Stomach (tissue), 9 donors: Measurements from ENCODE around the gene SNTG2. TPM values are rescaled to one million over a fixed set of nuclear protein-coding genes. Genes with fewer than 3 reads are reported as not detected.

ENCODE experiments used
- DNase-seq, 2 donors: peaks; one replicate each; pipeline versions ENCODE4 v3.0.0 to v3.0.0-alpha.2; 2013 to 2019
- H3K27ac ChIP-seq, 5 donors: fragments of 200-600 bp in 4 of 5; sonication (generic) in 4 of 5; one replicate each; pipeline ENCODE4 v1.5.1; 2013 to 2019; ENCODE audit warnings: mild to moderate bottlenecking in 1 of 5, moderate library complexity in 1 of 5
- H3K27me3 ChIP-seq, 3 donors: fragments of 200-600 bp; sonication (generic); one replicate each; pipeline ENCODE4 v1.5.1; 2017 to 2019; ENCODE audit warnings: mixed run types in 1 of 3
- H3K36me3 ChIP-seq, 4 donors: fragments of 200-600 bp; sonication (generic); 1 replicate in 3 of 4; 2 replicates in 1 of 4; pipeline ENCODE4 v1.5.1; 2016 to 2019
- H3K4me1 ChIP-seq, 4 donors: fragments of 200-600 bp; sonication (generic); one replicate each; pipeline ENCODE4 v1.5.1; 2016 to 2019
- H3K4me3 ChIP-seq, 4 donors: fragments of 200-600 bp; sonication (generic) in 3 of 4; one replicate each; pipeline ENCODE4 v1.5.1; 2016 to 2019; ENCODE audit warnings: mild to moderate bottlenecking in 1 of 4
- H3K9me3 ChIP-seq, 4 donors: fragments of 200-600 bp; sonication (generic); one replicate each; pipeline ENCODE4 v1.5.1; 2016 to 2019
- CTCF ChIP-seq, 7 experiments: fragments of 450-650 bp in 4 of 7; fragments of 200-600 bp in 3 of 7; sonication (generic) in 3 of 7; IDR thresholded peaks; one replicate each; pipeline ENCODE4 v1.5.1; 2016 to 2019; ENCODE audit warnings: antibody characterized with exemption in 7 of 7, control low read depth in 2 of 7, mild to moderate bottlenecking in 1 of 7
- EP300 ChIP-seq: sonication (generic); formaldehyde crosslinking; IDR thresholded peaks from one replicate; pipeline ENCODE4 v1.6.1; 2017; ENCODE audit warnings: antibody characterized with exemption
- POLR2A ChIP-seq, 4 donors: fragments of 450-650 bp; IDR thresholded peaks; one replicate each; pipeline ENCODE4 v1.6.1; 2016; ENCODE audit warnings: antibody characterized with exemption in 4 of 4, control low read depth in 2 of 4, mild to moderate bottlenecking in 1 of 4, moderate library complexity in 1 of 4
- POLR2AphosphoS5 ChIP-seq, 3 donors: sonication (generic); formaldehyde crosslinking; IDR thresholded peaks; one replicate each; pipeline ENCODE4 v1.6.1; 2016; ENCODE audit warnings: antibody characterized with exemption in 3 of 3
- WGBS, 5 donors: extraction: QIAGEN DNeasy Blood & Tissue Kit in 3 of 5; methylation state at CpG; one replicate each; pipeline versions ENCODE4 v1.1.5 to v1.1.7; 2013 to 2018; 5-methylcytosine and 5-hydroxymethylcytosine counted together
- intact Hi-C: fragments of 100-400 bp; cut with DNase I; formaldehyde crosslinking; loops from one replicate; pipeline ENCODE4 v1.15.1; 2023; ENCODE audit warnings: low total_unique reads
- polyA plus RNA-seq, 3 donors: library from polyadenylated mRNA; stranded (reverse); fragments of 200-250 nt; gene quantifications; one replicate each; pipeline ENCODE4 v1.2.3, GENCODE V29; 2013
- total RNA-seq, 5 donors: library from RNA; depleted of rRNA; stranded (reverse); fragments of >200 nt; gene quantifications; one replicate each; pipeline versions ENCODE4 v1.1.0 to v1.2.3, GENCODE V29; 2014 to 2016
- donor health status: healthy with polysubstance abuse.
- donor health status: Bipolar disorder and iron deficiency.
- donor health status: healthy.

SNTG2 gene
- total and polyA plus RNA-seq, 8 donors, result 0.68 to 19.6 (median 5.3) TPM; not detected in 1

GRCh38 chr2:1079873-1080799 lies 129.5 kb downstream of the SNTG2 start:
- intact Hi-C loops, result no loop called here
- no peaks in the 10 kb centered on the region for H3K9me3 ChIP-seq
- no peak overlapping the region for H3K27ac ChIP-seq
- H3K4me1 ChIP-seq, result no peaks in the 10 kb centered on the region
- no peak for DNase-seq
- 80 to 88% (median 82%) methylated on average over 11 to 15 of the region's 15 CpGs for WGBS, 5 donors
- peaks cover 0 to 10% (median 0%) of the 10 kb centered on the region in 3 donors for H3K27me3 ChIP-seq
- H3K4me3 ChIP-seq, result no peak overlapping the region
- TF ChIP-seq POLR2AphosphoS5 (IDR thresholded peaks at IDR 0.05) (no peak), EP300 (no peak), CTCF (IDR thresholded peaks at IDR 0.05) (no peak)
- H3K36me3 ChIP-seq, result no peaks in the 10 kb centered on the region

GRCh38 chr2:1081451-1082225 lies 131.0 kb downstream of the SNTG2 start:
- intact Hi-C loops, result no loop called here
- Histone ChIP-seq H3K27me3 (peaks cover 0 to 10% (median 0%) of the 10 kb centered on the region in 3 donors), H3K4me1 (no peaks in the 10 kb centered on the region), H3K4me3 (no peak overlapping the region), H3K27ac (no peak overlapping the region), H3K9me3 (no peaks in the 10 kb centered on the region), H3K36me3 (no peaks in the 10 kb centered on the region)
- TF ChIP-seq POLR2A (IDR thresholded peaks at IDR 0.05) (no peak), EP300 (no peak), POLR2AphosphoS5 (IDR thresholded peaks at IDR 0.05) (no peak), CTCF (IDR thresholded peaks at IDR 0.05) (no peak)
- 61 to 73% (median 70%) methylated on average over 14 of the region's 14 CpGs for WGBS, 5 donors
- peak; percentile 43 to 77 for DNase-seq

- Histone ChIP-seq H3K4me1 (no peaks in the 10 kb centered on the region), H3K9me3 (no peaks in the 10 kb centered on the region), H3K36me3 (no peaks in the 10 kb centered on the region), H3K4me3 (no peak overlapping the region), H3K27me3 (peaks cover 0 to 10% (median 0%) of the 10 kb centered on the region in 3 donors), H3K27ac (no peak overlapping the region)
- TF ChIP-seq CTCF (IDR thresholded peaks at IDR 0.05) (no peak), POLR2AphosphoS5 (IDR thresholded peaks at IDR 0.05) (no peak), EP300 (no peak), POLR2A (IDR thresholded peaks at IDR 0.05) (no peak)
- DNase-seq, result peak in 1 of 2 donors; percentile 37
- intact Hi-C loops, result no loop called here
- 70 to 82% (median 75%) methylated on average over 16 to 17 of the region's 17 CpGs for WGBS, 5 donors
These were observed 132.0 kb downstream of the SNTG2 start for GRCh38 chr2:1082456-1083205.
